ENCODE measurements around the gene SEPTIN2.
A peak's percentile ranks its signal among the peaks of the same experiment; 100 is the strongest.
"Not testable (repeated sequence)": the region's sequence is repeated elsewhere in the genome, so short reads cannot be mapped to it uniquely, and the experiment has no call there.

The SEPTIN2 gene

GRCh38 chr2:241350878-241351639, 35.3 kb downstream of the SEPTIN2 start:
- DNase-seq (ENCODE audit: low read depth in 2 of 2): no peak

DNA sequence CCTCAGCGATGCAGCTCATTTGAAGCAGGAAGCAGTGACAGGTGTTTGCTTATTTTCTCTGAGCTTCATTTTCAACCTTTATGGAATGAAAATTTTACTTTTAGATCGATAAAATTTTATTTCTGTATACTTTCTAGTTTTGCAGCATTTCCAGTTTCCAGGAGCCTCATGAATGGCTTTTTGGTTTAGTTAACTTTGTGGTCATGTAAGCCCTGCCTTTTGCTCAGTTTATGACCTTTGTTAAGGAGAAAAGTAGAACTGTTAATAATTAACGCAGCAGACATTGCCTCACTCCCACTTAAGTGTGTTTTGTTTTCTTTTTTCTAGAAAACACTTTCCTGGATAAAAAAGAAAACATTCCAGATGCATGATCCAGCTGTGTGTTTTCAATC, 35.9 kb downstream of the SEPTIN2 start:
- DNase-seq (ENCODE audit: low read depth in 2 of 2): no peak

- DNase-seq (ENCODE audit: low read depth in 2 of 2): no peak
Observed at GRCh38 chr2:241352227-241352626, 36.5 kb downstream of the SEPTIN2 start.

- peak; percentile 23 to 54 for DNase-seq (ENCODE audit: low read depth in 2 of 2)
Observed at GRCh38 chr2:241354668-241355658, 39.2 kb downstream of the SEPTIN2 start.

- peak; percentile 85 to 92 for DNase-seq (ENCODE audit: low read depth in 2 of 2)
Observed at GRCh38 chr2:241355983-241356870, 40.5 kb downstream of the SEPTIN2 start, which contains the start of gene FARP2. FARP2 (plus strand) TSS chr2:241356285; CDS start chr2:241373108, 16,823 bp downstream.

- DNase-seq (ENCODE audit: low read depth in 2 of 2): no peak
Observed at GRCh38 chr2:241356871-241357260, 41.1 kb downstream of the SEPTIN2 start.

- DNase-seq (ENCODE audit: low read depth in 2 of 2): no peak
Observed at GRCh38 chr2:241357531-241357930, 41.8 kb downstream of the SEPTIN2 start.

DNA sequence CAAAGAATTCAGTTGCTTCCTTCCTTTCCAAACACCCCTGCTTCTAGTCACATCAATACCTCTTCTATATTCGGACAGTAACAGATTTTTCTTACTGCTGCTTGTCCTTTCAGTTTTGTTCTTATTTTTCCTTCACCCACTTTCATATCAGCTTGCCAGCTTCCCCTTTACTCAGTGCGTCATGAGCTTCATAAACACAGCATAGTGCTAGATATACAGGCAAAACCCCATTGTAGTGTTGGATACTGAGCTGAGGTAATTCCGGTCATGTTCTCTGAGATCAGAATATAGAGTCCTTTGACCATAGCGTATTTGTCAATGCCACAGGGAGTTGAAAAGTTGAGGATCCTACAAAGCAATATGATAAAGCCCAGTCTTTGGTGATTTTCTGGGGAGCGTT, 42.7 kb downstream of the SEPTIN2 start:
- no peak for DNase-seq (ENCODE audit: low read depth in 2 of 2)

DNA sequence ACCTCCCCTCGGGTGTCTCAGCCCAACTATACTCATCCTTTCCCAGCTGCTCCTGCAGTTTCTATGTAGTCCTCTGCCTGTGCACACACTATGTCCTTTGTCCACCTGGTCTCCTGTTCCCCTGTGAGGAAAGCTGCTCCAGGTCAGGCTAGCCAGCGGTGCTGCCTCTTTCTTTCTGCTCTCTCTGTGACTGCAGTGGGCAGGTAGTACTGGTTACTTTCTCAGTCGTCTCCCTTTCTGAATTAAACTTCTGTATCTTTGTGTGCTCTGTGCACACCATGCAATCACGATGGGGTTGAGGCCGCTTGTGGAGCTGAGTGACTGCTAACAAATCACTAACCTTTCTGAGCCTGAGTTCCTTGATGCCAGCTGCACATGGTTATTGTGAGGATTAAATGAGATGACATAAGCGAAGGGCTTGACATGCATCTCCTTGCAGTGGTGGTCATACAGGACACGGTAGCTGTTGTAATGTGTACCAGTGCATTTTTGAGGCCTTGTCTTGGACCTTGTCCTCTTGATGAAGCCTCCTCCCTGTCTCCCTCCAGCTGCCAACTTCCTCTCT, 43.8 kb downstream of the SEPTIN2 start:
- no peak for DNase-seq (ENCODE audit: low read depth in 2 of 2)

GRCh38 chr2:241363426-241363825, 47.7 kb downstream of the SEPTIN2 start:
- no peak for DNase-seq (ENCODE audit: low read depth in 2 of 2)

DNA sequence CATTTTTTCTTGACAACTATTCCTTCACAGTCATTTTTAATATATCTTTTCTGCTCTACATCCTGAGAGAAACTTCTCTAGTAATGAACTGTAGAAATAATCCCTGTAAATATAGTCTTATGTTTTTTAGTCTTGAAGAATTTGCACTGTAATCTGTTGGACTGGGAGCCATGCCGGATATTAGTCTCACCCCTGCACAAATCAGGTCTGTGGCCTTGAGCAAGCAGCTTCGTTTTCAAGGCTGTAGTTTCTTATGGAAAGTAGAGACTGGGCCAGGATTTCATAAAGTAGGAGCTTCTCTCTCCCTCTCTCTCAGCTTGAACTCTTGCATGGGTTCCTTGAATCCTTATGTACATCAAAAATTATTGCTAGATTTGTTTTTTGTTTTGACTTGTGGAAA, 49.1 kb downstream of the SEPTIN2 start:
- DNase-seq (ENCODE audit: low read depth in 2 of 2): no peak

GRCh38 chr2:241366678-241367077, 51.0 kb downstream of the SEPTIN2 start:
- no peak for DNase-seq (ENCODE audit: low read depth in 2 of 2)

DNA sequence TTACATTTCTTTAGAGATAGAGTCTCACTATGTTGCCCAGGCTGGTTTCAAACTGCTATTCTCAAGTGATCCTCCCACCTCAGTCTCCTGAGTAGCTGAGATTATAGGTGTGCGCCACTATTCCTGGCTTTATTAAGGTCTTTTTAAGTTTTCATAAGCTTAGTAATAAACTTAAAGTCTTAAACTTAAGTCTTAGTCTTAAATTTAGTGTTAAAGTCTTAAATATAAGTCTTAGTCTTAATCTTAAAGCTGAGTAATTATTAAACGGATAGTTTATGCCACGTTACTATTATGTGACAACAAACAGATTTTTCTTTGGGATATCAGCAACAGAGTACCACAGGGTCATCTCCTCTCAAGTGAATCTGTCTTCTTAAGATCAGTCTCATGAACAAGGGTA, 52.9 kb downstream of the SEPTIN2 start:
- DNase-seq (ENCODE audit: low read depth in 2 of 2): no peak

- no peak for DNase-seq (ENCODE audit: low read depth in 2 of 2)
Observed at GRCh38 chr2:241372361-241372992, 56.8 kb downstream of the SEPTIN2 start.

GRCh38 chr2:241373446-241373845, 57.7 kb downstream of the SEPTIN2 start:
- DNase-seq (ENCODE audit: low read depth in 2 of 2): no peak

DNA sequence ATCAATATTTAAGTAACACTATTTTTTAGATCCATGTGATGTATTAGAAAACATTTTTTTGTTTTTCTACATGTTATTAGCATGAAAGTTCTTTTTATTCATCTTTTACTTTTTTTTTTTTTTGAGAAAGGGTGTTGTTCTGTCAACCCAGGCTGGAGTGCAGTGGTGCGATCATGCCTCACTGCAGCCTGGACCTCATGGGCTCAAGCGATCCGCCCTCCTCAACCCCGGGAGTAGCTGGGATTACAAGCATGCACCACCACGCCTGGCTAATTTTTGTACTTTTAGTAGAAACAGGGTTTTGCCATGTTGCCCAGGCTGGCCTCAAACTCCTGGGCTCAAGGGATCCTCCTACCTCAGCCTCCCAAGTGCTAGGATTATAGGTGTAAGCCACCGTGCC, 58.2 kb downstream of the SEPTIN2 start:
- DNase-seq (ENCODE audit: low read depth in 2 of 2): not testable (repeated sequence)

DNA sequence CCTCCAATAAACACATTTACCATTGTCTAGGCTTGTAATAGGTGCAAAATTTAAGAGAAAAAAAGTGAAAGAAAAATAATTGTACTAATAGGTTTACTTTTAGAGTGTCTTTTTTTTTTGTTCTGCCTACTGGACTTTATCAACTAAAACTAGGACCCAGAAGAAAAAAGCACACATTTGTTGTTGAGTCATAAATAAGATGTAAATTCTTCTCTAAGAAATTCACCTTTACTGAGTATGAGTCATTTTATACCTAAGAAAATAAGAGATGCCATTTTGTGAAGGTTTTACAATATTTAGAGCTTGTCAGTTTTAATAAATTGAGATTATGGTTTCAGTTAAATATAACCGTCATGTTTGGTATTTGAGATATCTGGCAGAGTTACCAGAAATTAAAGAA, 59.6 kb downstream of the SEPTIN2 start:
- no peak for DNase-seq (ENCODE audit: low read depth in 2 of 2)

- DNase-seq (ENCODE audit: low read depth in 2 of 2): no peak
Observed at GRCh38 chr2:241376808-241377207, 61.1 kb downstream of the SEPTIN2 start.

GRCh38 chr2:241378816-241379215, 63.1 kb downstream of the SEPTIN2 start:
- no peak for DNase-seq (ENCODE audit: low read depth in 2 of 2)
